ENCODE results near the gene DNM3. TPM values are rescaled to one million over a fixed set of nuclear protein-coding genes. Genes with fewer than 3 reads are reported as not detected.

The DNM3 gene
- total RNA-seq, 1 experiment from 2014 or later: 1.3 TPM

GRCh38 chr1:171869097-171869496 is 27.8 kb downstream of the DNM3 start:
- peak; percentile 41 for DNase-seq (ENCODE audit: low spot score)

- DNase-seq (ENCODE audit: low spot score): no peak
Observed at GRCh38 chr1:171871848-171872247, 30.6 kb downstream of the DNM3 start.

GRCh38 chr1:171872430-171872829 is 31.1 kb downstream of the DNM3 start:
- DNase-seq (ENCODE audit: low spot score): no peak

DNA sequence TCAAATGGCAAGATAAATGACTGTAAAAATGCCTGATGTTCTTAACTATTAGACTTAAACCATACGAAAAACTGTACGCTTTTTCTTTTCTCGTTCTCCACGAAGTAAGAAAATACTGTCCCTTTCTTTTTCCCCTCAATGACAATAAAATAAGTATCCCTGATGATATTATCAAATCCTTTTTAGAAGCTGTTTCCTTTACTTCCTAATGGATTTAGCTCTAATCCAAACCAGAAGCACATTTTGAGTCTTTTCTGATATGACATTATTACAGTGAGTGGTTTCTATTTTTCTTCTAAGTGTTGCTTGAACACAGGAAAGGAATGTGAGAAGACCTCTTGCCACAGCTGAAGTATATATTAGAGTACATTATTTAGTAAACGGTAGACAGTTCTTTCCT is 32.4 kb downstream of the DNM3 start:
- no peak for DNase-seq (ENCODE audit: low spot score)

DNA sequence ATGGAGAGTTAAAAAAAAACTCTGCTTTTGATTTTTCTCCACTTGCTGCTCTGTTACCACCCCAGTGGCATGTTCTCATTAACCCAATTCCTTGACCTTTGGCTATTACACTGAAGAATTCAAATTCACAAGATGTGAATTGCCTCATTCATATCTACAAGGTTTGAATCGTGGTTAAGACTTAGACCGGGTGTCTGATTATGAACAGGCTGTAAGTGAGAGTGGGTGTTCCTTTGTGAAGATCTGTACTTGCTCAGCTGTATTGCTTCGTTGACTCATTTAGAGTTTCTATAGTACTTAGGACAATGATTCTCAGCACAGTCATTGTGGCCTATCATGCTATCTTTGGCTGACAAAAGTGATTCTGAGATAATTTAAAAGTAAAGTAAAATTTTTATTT is 36.4 kb downstream of the DNM3 start:
- DNase-seq (ENCODE audit: low spot score): no peak

DNA sequence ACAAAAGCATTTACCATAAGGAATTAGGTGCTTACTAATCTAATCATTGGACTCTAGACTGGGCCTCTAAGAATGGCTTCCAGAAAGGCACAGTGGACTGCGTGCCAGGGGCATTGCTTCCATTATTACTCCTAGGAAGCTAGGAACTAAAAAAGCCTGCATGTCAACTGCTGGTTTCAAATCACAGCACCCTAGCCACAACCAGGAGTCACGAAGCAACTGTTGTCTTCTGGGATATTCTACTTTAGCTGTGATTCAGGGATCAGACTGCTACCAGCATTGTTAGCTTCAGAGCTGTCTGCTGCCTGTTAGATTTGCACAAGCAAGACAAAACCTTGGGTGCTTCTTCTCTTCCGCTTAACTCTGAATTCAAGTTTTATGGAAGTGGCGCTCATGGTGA is 38.3 kb downstream of the DNM3 start:
- no peak for DNase-seq (ENCODE audit: low spot score)

GRCh38 chr1:171881442-171881841 is 40.1 kb downstream of the DNM3 start:
- DNase-seq (ENCODE audit: low spot score): no peak

DNA sequence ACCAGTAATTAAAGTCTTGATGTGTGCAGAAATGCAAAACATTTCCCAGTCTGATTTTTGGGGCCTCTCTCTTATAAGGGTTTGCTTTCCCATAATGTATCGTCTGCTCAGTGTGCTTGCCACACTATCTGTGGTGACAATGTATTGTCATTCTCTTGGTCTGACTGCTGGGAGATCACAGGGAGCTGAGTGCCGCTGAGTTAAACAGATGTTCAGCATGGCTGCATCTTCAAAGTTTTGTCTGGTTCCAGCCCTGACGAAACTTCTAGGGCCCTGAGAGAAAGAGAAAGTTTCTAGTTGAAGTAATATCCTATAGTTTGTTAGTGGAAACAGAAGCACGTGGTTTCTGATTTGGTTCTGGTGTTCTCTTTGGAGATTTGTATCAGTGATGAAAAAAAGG is 42.6 kb downstream of the DNM3 start:
- DNase-seq (ENCODE audit: low spot score): no peak

DNA sequence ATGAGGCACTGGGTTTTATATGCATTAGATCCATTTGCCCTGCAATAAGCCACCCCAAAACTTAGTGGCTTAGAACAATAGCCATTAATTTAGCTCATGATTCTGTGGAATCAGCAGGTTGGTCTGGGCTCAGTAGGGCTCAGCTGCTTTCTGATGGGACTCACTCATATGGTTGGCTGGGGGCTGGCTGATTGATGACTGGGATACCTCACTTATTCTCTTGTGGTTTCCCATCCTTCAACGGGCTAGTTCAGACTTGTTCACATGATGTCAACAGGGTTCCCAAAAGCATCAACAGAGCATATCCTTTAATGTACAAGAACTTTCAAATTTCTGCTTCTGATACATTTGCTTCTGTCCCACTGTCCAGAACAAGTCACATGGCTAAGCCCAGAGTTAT is 43.2 kb downstream of the DNM3 start:
- DNase-seq (ENCODE audit: low spot score): no peak

- no peak for DNase-seq (ENCODE audit: low spot score)
Observed at GRCh38 chr1:171890131-171890530, 48.8 kb downstream of the DNM3 start.

GRCh38 chr1:171896936-171897703 is 55.8 kb downstream of the DNM3 start:
- DNase-seq (ENCODE audit: low spot score): no peak

DNA sequence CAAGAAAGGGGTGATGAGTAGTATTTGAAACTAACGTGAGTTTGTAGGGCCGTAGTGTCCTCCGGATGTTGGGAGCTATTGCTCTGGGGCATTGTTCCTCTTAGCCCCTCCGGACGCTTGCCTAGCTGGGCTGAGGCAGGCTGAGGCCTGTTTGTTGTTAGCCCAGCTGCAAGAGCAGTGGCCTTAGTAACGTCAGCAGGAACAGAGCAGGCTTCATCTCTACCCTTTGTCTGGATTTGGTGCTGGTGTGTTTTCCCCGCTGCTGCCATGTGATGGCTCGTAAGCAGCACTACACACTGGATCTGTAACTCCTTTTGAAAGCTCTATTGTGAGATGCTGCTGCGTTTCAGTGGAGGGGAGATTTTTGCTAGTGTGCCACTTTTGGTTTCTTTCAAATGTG is 57.6 kb downstream of the DNM3 start:
- DNase-seq (ENCODE audit: low spot score): no peak

DNA sequence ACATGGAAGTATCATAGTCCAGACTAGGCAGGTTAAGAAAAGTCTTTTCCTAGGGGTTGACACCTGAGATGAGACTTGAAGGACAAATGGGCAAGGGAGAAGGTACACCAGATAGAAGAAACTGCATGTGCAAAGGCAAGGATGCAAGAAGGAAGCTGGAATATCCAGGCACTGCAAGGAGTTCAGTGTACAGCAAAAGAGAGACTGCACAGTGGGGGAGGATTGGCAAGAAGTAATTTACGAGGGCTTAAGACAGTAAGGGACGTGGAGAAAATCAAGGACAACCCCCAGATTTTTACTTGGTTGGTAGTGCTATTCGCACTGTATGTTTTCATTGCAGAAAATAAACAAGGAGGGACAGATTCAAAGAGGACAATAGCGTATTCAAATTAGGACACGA is 58.5 kb downstream of the DNM3 start:
- DNase-seq (ENCODE audit: low spot score): no peak

DNA sequence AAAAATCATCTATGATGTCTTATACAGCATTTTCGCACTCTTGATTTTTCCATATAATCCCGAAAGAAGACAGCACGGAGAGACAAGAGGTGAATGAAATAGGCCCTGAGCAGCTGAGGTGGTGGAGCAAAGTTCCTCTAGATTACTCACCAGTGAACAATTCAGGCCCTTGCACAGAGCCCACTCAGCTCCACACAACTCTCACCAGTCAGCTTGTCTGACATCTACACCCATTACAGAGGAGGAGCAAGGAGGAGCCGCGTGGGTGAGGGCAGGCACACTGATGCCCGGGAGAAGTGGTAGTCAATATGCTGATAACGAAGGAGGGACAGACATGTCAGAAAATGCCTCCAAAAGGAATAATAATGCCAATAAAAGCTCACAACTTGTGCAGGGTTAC is 59.9 kb downstream of the DNM3 start:
- no peak for DNase-seq (ENCODE audit: low spot score)

DNA sequence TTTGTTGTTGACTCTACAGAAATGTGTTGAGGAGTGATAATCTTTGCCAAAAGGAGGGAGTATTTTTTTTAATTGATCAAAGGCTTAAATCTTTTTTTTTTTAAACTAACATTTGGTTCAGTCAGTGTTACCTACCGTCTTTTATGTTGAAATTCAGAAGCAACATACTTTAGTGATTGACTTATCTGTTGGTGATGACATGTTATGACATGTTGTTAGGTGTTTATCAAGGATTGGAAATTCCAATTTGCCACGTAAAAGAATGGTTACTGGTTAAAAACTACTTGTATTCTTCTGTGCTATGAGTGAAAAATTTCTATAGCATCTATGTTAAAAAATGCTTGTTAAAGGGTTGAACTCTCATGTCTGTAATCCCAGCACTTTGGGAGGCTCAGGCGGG is 61.2 kb downstream of the DNM3 start:
- no peak for DNase-seq (ENCODE audit: low spot score)

- DNase-seq (ENCODE audit: low spot score): no peak
Observed at GRCh38 chr1:171904778-171905450, 63.6 kb downstream of the DNM3 start.

DNA sequence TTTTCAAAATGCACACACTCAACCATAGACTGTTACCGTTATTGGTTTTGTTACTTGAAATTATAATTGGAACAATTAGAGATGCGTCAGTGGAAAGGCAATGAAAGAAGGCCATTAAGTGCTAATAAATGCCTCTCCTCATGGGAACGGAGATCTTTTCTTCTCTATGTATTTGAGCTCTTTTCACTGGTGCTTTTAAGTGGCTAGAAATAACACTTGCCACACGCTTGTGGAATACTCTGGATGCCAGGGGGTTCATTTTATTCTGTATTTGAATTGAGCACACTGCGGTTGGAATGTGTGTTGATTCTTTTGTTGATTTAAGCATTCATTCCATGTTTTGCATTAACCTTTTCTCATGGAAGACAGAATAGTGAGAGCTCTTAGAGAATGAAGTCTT is 68.4 kb downstream of the DNM3 start:
- no peak for DNase-seq (ENCODE audit: low spot score)

- DNase-seq (ENCODE audit: low spot score): no peak
Observed at GRCh38 chr1:171910786-171911185, 69.5 kb downstream of the DNM3 start.

DNA sequence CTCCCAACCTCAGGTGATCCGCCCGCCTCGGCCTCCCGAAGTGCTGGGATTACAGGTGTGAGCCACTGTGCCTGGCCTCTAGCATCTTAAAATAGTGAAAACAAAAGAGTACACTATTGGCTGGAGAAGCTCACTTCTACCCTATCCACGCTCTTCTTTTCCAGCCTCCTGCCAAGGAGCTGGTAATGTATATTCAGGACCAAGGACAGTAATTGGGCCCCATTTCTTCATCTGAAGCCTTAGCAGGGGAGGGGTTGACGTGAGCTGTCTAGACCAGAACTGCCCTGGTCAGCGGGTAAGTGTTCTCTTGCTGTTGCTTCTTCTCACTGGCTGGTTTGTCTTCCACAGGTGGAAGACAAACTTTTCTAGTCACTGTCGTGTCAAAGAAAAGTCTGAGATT is 70.2 kb downstream of the DNM3 start:
- no peak for DNase-seq (ENCODE audit: low spot score)

GRCh38 chr1:171912509-171913175 is 71.3 kb downstream of the DNM3 start:
- DNase-seq (ENCODE audit: low spot score): no peak

GRCh38 chr1:171913385-171913784 is 72.1 kb downstream of the DNM3 start:
- peak; percentile 38 for DNase-seq (ENCODE audit: low spot score)

GRCh38 chr1:171916315-171916771 is 75.0 kb downstream of the DNM3 start:
- no peak for DNase-seq (ENCODE audit: low spot score)

GRCh38 chr1:171917331-171917730 is 76.0 kb downstream of the DNM3 start:
- no peak for DNase-seq (ENCODE audit: low spot score)
